Measurements from ENCODE around the gene C17orf114.

The C17orf114 gene

DNA sequence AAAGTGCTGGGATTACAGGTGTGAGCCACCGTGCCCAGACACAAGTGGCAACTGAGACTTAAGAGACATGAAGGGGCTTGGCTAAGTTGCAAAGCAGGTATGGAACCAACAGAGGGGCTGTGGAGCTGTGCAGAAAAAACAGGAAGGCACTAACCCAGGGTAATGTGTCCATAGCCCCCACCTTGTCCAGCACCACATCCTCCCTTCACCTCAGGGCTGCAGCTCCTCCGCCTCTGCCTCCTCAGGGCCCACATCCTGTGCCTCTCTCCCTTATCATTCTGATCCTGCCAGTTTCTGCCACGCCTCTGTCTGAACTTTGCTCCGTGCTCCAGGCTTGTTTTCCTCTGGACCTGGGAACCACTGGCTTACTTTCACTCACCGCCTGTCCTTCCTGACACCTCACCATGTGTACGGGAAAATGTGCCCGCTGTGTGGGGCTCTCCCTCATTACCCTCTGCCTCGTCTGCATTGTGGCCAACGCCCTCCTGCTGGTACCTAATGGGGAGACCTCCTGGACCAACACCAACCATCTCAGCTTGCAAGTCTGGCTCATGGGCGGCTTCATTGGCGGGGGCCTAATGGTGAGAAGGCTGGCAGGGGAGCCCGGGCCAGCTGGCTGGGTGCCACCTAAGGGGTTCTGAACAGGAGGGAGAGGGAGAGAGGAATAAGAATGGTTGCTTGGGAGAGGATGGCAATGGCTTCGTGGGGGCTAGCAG lies 30.5 kb downstream of the C17orf114 start, which contains the start of gene TM4SF5:
TM4SF5 (plus strand) TSS at position 368 of the 716 bp plus-strand sequence; CDS start at position 405, 37 bp downstream.
- H3K27me3 ChIP-seq (ENCODE audit: control insufficient read depth, insufficient read depth, low read length, poor library complexity, severe bottlenecking) = no peaks in the 10 kb centered on the region
- H3K4me3 ChIP-seq (ENCODE audit: insufficient read depth, low read depth, low read length) = no peak within 1 kb of the TSS
- 85 to 87% methylated on average over 13 of the region's 13 CpGs for WGBS, 2 experiments

DNA sequence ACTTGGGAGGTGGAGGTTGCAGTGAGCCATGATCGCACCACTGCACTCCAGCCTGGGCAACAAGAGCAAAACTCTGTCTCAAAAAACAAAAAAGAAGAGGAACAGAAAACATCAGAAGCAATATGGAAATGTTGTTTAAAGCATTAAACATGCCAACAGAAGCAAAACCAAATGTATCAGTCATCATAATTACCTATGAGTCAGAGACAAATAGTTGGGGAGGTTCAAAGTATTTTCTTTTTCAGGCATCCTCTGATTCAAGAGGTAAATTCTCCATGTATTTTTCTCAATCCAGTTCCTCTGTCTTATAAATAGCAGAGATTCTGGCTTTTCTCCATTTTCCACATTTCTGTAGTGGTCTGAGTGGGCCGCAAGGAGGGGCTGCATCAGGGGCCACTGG lies 32.5 kb downstream of the C17orf114 start:
- H3K27ac ChIP-seq (ENCODE audit: insufficient read depth, low read depth, low read length, poor library complexity, severe bottlenecking) = no peak overlapping the region
- WGBS, 2 experiments = 98 to 99% methylated on average over 2 of the region's 2 CpGs
- no peaks in the 10 kb centered on the region for H3K9me3 ChIP-seq (ENCODE audit: control insufficient read depth, low read length)
- H3K4me1 ChIP-seq (ENCODE audit: control insufficient read depth, insufficient read depth, low read length) = no peaks in the 10 kb centered on the region
- no peaks in the 10 kb centered on the region for H3K27me3 ChIP-seq (ENCODE audit: control insufficient read depth, insufficient read depth, low read length, poor library complexity, severe bottlenecking)
- no peak overlapping the region for H3K4me3 ChIP-seq (ENCODE audit: insufficient read depth, low read depth, low read length)
- no peaks in the 10 kb centered on the region for H3K36me3 ChIP-seq (ENCODE audit: control insufficient read depth, insufficient read depth, low read length)

More for the DNA sequence above, 30.5 kb downstream of the C17orf114 start, which contains the start of gene TM4SF5:
- H3K36me3 ChIP-seq (ENCODE audit: control insufficient read depth, insufficient read depth, low read length) = no peaks in the 10 kb centered on the region
- H3K4me1 ChIP-seq (ENCODE audit: control insufficient read depth, insufficient read depth, low read length) = no peaks in the 10 kb centered on the region
- no peaks in the 10 kb centered on the region for H3K9me3 ChIP-seq (ENCODE audit: control insufficient read depth, low read length)
- H3K27ac ChIP-seq (ENCODE audit: insufficient read depth, low read depth, low read length, poor library complexity, severe bottlenecking) = no peak within 1 kb of the TSS

DNA sequence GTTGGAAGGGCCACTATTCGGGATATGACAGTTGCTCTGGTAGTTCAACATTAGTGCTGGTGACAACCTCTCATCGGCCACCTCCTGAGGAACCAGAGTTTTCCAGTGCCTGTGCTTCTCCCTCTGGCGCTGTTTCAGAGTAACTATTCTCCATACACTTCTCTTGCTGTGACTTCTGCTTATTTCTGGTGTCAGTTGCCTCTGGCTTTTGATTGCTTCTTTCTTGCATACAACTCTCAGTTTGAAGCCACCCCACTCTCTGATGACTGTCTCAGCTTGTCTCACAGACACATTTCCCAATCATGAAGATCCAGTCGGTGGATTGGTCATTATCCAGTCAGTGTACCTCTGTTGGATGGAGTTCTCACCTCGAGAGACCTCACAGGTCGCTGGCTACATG lies 33.8 kb downstream of the C17orf114 start:
- H3K4me1 ChIP-seq (ENCODE audit: control insufficient read depth, insufficient read depth, low read length) = no peaks in the 10 kb centered on the region
- H3K9me3 ChIP-seq (ENCODE audit: control insufficient read depth, low read length) = no peaks in the 10 kb centered on the region
- H3K36me3 ChIP-seq (ENCODE audit: control insufficient read depth, insufficient read depth, low read length) = no peaks in the 10 kb centered on the region
- no peak overlapping the region for H3K27ac ChIP-seq (ENCODE audit: insufficient read depth, low read depth, low read length, poor library complexity, severe bottlenecking)
- no peaks in the 10 kb centered on the region for H3K27me3 ChIP-seq (ENCODE audit: control insufficient read depth, insufficient read depth, low read length, poor library complexity, severe bottlenecking)
- WGBS, 2 experiments = 90% methylated on average over 6 of the region's 6 CpGs
- no peak overlapping the region for H3K4me3 ChIP-seq (ENCODE audit: insufficient read depth, low read depth, low read length)

DNA sequence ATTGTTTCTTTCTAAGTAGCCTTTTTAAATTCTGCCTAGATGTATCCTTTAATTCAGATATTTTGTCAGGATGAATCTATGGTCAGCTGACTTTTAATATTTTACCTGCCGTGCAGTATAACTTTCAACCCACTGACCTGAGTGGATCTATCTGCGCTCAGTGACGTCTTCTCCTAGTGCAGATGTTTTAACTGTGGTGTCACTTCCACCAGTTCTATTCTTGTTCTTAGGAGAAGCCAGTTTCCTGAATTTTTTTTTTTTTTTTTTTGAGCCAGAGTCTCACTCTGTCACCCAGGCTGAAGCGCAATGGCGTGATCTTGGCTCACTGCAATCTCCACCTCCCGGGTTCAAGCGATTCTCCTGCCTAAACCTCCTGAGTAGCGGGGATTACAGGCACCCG lies 35.4 kb downstream of the C17orf114 start:
- Histone ChIP-seq H3K4me1 (ENCODE audit: control insufficient read depth, insufficient read depth, low read length) (no peaks in the 10 kb centered on the region), H3K27ac (ENCODE audit: insufficient read depth, low read depth, low read length, poor library complexity, severe bottlenecking) (no peak overlapping the region), H3K36me3 (ENCODE audit: control insufficient read depth, insufficient read depth, low read length) (no peaks in the 10 kb centered on the region), H3K27me3 (ENCODE audit: control insufficient read depth, insufficient read depth, low read length, poor library complexity, severe bottlenecking) (no peaks in the 10 kb centered on the region), H3K4me3 (ENCODE audit: insufficient read depth, low read depth, low read length) (no peak overlapping the region), H3K9me3 (ENCODE audit: control insufficient read depth, low read length) (no peaks in the 10 kb centered on the region)
- 92 to 94% methylated on average over 9 of the region's 9 CpGs for WGBS, 2 experiments

DNA sequence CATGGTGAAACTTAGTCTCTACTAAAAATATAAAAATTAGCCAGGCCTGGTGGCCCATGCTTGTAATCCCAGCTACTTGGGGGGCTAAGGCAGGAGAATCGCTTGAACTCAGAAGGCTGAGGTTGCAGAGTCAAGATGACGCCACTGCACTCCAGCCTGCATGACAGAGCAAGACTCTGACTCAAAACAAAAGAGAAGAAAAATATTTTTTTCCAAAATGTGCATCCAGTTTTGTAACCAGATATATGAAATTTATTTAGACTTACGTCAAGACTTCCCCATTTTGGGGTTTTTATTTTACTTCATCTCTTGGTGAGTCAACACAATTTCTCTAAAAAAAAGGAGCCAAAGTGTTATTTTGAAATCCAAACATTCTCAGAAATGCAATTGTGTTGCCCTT lies 35.9 kb downstream of the C17orf114 start:
- Histone ChIP-seq H3K27me3 (ENCODE audit: control insufficient read depth, insufficient read depth, low read length, poor library complexity, severe bottlenecking) (no peaks in the 10 kb centered on the region), H3K27ac (ENCODE audit: insufficient read depth, low read depth, low read length, poor library complexity, severe bottlenecking) (no peak overlapping the region), H3K4me1 (ENCODE audit: control insufficient read depth, insufficient read depth, low read length) (no peaks in the 10 kb centered on the region), H3K9me3 (ENCODE audit: control insufficient read depth, low read length) (no peaks in the 10 kb centered on the region), H3K36me3 (ENCODE audit: control insufficient read depth, insufficient read depth, low read length) (no peaks in the 10 kb centered on the region), H3K4me3 (ENCODE audit: insufficient read depth, low read depth, low read length) (no peak overlapping the region)
- 90 to 97% methylated on average over 3 of the region's 3 CpGs for WGBS, 2 experiments

DNA sequence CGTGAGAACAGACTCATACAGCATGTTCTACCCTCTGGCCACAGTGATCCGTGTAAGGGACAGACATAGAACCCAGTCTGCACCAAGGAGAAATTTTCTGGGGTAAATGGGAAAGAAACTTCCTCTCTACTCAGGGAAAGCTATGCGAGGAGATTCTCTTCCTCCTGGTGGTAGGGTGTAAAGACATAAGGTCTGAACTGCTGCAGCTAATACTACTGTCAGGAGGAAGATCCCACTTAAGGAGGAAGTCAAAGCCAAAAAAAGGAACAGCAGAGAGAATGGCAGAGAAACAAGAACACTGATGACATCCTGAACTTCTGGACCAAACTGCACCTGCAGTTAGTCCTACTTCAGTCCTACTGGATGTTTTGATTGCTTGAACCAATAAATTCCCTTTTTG lies 37.5 kb downstream of the C17orf114 start:
- Histone ChIP-seq H3K36me3 (ENCODE audit: control insufficient read depth, insufficient read depth, low read length) (no peaks in the 10 kb centered on the region), H3K27me3 (ENCODE audit: control insufficient read depth, insufficient read depth, low read length, poor library complexity, severe bottlenecking) (no peaks in the 10 kb centered on the region), H3K4me1 (ENCODE audit: control insufficient read depth, insufficient read depth, low read length) (no peaks in the 10 kb centered on the region), H3K4me3 (ENCODE audit: insufficient read depth, low read depth, low read length) (no peak overlapping the region), H3K27ac (ENCODE audit: insufficient read depth, low read depth, low read length, poor library complexity, severe bottlenecking) (no peak overlapping the region), H3K9me3 (ENCODE audit: control insufficient read depth, low read length) (no peaks in the 10 kb centered on the region)
- 81 to 84% methylated on average over 3 of the region's 3 CpGs for WGBS, 2 experiments

DNA sequence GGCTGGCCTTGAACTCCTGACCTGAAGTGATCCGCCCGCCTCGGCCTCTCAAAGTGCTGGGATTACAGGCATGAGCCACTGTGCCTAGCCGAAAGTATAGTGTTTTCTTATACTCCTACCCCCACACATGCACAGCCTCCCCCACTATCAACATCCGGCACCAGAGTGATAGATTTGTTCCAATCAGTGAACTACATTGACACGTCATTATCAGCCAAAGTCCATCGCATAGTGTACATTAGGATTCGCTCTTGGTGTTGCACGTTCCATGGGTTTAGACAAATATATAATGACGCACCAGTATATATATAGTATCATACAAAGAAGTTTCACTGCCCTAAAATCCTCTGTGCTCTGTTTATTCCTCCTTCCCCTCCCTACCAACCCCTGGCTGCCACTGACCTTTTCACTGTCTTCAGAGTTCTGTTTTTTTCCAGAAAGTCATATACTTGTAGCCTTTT lies 42.3 kb downstream of the C17orf114 start:
- WGBS, 2 experiments = 92 to 95% methylated on average over 10 of the region's 10 CpGs
- no peaks in the 10 kb centered on the region for H3K9me3 ChIP-seq (ENCODE audit: control insufficient read depth, low read length)
- no peak overlapping the region for H3K4me3 ChIP-seq (ENCODE audit: insufficient read depth, low read depth, low read length)
- H3K27ac ChIP-seq (ENCODE audit: insufficient read depth, low read depth, low read length, poor library complexity, severe bottlenecking) = no peak overlapping the region
- no peaks in the 10 kb centered on the region for H3K36me3 ChIP-seq (ENCODE audit: control insufficient read depth, insufficient read depth, low read length)
- no peaks in the 10 kb centered on the region for H3K27me3 ChIP-seq (ENCODE audit: control insufficient read depth, insufficient read depth, low read length, poor library complexity, severe bottlenecking)
- H3K4me1 ChIP-seq (ENCODE audit: control insufficient read depth, insufficient read depth, low read length) = no peaks in the 10 kb centered on the region

DNA sequence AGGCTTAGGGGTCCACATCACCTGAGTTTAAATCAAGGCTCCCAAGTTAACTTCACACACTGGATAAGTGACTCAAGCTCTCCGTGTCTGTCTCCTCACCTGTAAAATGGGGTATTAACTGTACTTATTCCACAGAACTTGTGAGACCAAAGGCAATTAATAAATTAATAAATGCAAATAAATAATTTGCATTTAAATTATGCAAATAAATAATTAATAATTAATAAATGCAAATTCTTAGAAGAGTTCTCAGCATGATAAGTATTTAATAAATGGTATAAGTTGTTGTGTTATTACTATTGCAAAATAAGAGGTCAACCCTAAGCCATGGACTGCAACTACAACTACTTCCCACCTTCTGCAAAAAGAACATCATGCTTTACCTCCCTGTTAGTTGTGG lies 48.7 kb downstream of the C17orf114 start:
- no peaks in the 10 kb centered on the region for H3K36me3 ChIP-seq (ENCODE audit: control insufficient read depth, insufficient read depth, low read length)
- H3K4me3 ChIP-seq (ENCODE audit: insufficient read depth, low read depth, low read length) = no peak overlapping the region
- no peak overlapping the region for H3K27ac ChIP-seq (ENCODE audit: insufficient read depth, low read depth, low read length, poor library complexity, severe bottlenecking)
- no peaks in the 10 kb centered on the region for H3K4me1 ChIP-seq (ENCODE audit: control insufficient read depth, insufficient read depth, low read length)
- H3K9me3 ChIP-seq (ENCODE audit: control insufficient read depth, low read length) = no peaks in the 10 kb centered on the region
- 100% methylated on average over 1 of the region's 1 CpG; no CpG with 5 or more reads in 1 of the 2 experiments for WGBS, 2 experiments
- H3K27me3 ChIP-seq (ENCODE audit: control insufficient read depth, insufficient read depth, low read length, poor library complexity, severe bottlenecking) = no peaks in the 10 kb centered on the region

DNA sequence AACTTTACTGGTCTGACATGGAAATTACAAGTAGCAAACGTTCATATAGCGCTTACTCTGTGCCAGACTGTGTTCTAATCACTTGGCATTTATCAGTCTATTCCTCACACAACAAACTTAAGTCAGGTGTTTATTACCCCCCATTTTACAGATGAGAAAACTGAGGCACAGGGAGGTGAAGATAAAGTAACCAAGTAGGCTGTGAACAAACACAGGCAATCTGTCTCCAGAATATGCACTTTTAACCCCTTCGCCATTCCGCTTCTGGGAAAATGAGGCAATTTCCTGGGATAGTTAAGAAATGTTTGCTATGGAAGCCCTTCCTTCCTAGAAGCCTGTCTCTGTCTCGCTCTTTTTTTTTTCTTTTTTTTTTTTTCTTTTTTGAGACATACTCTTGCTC lies 50.2 kb downstream of the C17orf114 start:
- no peak overlapping the region for H3K27ac ChIP-seq (ENCODE audit: insufficient read depth, low read depth, low read length, poor library complexity, severe bottlenecking)
- H3K4me1 ChIP-seq (ENCODE audit: control insufficient read depth, insufficient read depth, low read length) = no peaks in the 10 kb centered on the region
- no peaks in the 10 kb centered on the region for H3K9me3 ChIP-seq (ENCODE audit: control insufficient read depth, low read length)
- no peaks in the 10 kb centered on the region for H3K27me3 ChIP-seq (ENCODE audit: control insufficient read depth, insufficient read depth, low read length, poor library complexity, severe bottlenecking)
- no peak overlapping the region for H3K4me3 ChIP-seq (ENCODE audit: insufficient read depth, low read depth, low read length)
- H3K36me3 ChIP-seq (ENCODE audit: control insufficient read depth, insufficient read depth, low read length) = no peaks in the 10 kb centered on the region
- 84 to 90% methylated on average over 5 of the region's 5 CpGs for WGBS, 2 experiments
